DMS153 treated with DMSO at 0.1 percent for 48 hours (cell line): Measurements from ENCODE around the gene PLET1.

ENCODE experiments used
- DNase-seq: peaks from one replicate; lab custom pipeline; 2025; ENCODE audit not compliant: unreplicated experiment; lab: John Stamatoyannopoulos, UW

Gene PLET1

DNA sequence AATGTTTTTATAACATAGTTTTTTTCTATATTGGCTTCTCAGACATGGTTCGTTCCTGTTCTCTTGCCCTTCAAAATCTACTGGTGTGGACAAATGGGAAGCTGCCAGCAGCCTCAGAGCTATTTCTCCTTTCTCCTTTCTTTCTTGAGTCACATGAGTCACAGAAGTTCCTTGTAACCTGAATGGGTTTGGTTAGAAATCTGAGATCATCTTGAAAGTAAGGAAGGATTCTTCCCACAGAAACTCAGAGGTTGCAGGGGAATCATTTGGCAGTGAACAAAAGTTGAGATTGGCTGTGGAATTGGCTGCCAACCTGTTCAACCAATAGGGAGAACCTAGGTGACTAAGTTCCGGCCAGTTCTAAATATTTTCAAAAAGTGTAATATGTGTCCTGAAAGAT lies 12.5 kb downstream of the PLET1 start:
- no peak for DNase-seq

DNA sequence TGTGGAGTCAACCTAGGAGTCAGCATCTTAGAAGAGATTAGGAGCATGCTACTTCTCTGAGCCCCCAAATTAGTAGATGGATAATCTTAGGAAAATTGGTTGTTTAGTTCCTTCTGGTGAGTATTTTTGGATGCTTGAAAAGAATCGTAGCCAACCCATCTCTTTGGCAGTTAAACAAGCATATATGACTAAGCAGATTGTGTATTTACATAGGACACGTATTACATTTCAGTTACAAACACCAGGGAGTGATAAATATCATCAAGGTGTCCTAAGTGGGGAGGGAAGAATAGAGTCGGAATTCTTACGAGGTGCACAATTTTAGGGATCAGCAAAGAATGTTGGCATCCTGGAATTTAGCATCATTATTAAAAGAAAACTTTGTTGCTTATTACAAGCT lies 13.5 kb downstream of the PLET1 start:
- DNase-seq: no peak

DNA sequence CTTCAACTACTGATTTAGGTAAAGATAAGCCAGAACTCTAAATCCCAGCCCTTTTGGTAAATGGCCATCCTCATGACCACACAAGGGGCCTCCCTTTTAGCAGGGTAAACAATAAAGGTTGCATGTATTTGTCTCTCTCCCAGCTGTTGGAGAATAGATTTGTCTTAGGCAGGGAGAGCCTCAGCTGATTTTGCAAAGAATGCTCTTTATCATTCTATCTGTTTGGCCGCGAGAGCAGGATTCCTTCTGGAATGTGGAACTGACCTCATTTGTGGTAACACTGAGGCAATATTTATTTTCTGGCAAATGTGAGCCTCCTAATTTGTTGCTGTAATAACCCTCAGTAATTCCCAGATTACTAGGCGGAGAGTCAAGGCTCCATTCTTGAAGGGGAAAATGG lies 19.2 kb downstream of the PLET1 start:
- DNase-seq: no peak

DNA sequence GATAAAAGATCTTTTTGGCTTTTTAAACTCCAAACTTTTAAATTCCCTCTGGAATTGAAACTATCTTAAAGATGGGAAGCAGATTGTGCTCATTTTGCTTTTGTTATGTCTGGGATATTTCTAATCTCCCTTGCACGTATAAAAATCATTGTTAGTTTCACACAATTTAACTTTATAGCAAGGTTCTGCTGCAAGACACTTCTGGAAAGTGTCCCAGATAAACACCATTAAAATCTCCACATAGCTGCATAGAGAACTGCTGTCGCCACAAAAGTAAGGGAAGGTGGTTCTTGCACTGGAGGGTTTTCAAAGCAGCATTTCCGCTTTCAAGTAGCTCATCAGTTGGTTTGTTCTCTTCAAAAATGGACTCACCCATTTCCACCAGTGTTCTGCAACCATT lies 22.6 kb downstream of the PLET1 start:
- no peak for DNase-seq

DNA sequence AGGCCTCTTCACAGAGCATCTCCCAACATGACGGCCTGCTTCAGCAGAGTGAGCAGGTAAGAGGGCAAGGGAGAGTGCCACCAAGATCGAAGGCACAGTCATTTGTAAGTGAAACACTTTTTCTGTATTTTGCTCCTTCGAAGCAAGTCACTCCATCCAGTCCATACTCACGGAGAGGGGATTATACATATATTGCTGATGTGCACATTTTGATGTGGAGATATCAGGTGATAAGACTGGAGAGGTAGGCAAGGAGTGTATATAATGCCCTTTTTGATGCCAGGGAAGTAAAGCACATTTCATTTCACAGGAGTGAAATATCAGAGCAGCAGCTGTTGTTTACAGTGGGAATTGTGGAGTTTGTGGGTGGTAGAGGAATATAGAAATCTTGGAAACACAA lies 23.2 kb downstream of the PLET1 start:
- no peak for DNase-seq

DNA sequence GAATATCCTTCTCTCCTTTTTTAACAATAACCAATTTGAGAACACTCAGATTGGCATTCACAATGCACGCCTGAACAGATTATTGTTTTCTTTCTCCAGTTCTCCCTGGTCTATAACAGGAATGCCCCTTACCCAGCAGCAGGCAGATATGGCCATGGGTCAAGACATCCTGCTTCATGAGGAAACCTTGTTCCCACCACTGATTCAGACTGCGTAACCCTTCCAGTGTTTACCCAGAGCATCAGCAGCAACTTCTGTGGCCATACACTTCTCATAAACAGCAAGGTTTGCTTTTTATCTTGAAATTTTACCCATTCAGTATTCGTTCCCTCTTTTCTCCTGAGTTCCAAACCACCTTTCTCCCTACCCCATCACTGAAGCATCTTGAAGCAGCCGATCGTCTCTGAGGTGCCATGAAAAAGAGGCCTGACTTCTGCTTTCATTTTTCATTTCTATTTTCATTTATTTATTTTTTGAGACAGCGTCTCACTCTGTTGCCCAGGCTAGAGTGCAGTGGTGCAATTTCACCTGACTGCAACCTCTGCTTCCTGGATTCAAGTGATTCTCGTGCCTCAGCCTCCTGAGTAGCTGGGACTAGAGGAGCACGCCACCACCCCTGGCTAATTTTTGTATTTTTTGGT lies 24.8 kb downstream of the PLET1 start:
- no peak for DNase-seq

DNA sequence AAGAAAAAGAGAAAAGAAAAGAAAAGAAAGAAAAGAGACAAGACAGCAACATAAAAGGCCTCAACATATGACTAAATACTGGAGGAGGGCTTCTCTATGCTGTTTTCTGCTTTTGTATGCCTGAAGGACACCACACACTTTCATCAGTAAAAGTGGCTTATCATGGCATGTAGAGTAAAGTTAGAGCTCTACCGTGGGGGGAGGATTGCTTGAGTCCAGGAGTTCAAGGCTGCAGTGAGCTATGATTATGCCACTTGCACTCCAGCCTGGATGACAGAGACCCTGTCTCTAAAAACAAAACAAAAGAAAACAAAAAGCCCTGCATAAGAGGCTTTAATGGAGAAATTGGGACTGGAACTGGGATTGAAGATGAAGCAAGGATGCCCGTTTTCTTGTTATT lies 28.7 kb downstream of the PLET1 start:
- no peak for DNase-seq

DNA sequence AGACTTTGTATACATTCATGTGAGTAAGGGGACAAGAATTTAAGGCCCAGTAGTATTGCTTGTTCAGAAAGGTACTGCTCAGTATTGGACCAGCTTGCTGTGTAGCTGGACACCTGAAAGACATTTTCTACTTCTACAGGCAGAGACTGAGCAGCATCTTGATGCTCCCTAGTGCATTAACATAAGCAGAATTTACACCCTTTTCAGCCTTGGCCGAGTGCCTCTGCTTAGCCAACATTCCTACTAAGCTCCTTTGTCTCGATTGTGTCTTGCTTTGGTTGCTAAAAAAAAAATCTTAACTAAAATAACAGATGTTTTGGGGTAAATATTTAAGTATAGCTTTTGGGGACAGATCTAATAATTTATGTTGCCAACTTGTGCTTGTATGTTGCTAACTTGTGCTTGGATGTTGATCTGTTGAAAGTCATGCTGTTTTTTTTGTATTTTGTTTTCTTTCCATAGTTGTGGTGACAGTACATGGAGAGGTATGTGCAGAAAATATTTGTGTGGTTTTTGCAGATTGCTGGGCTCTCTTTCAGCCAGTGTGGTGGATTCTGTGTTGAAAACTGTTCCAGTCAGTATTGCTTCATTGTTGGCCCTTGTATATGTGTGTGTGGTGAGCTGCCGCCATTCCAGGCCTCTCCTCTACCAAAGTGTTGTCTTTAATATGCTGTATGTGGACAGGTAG lies 30.8 kb downstream of the PLET1 start:
- no peak for DNase-seq

DNA sequence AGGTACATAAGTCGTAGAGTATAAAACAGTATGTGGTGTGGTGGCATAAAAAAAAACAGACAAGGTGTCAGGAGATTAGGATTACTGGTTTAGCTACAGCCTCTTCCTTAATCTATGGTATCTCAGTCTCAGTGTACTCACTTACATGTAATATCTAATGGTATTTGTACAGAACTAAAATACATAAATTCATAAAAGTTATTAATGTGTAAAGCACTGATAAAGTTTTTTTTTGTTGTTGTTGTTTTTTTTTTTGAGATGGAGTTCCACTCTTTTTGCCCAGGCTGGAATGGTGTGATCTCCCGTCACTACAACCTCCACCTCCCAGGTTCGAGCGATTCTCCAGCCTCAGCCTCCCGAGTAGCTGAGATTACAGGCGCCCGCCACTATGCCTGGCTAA lies 31.5 kb downstream of the PLET1 start:
- no peak for DNase-seq

DNA sequence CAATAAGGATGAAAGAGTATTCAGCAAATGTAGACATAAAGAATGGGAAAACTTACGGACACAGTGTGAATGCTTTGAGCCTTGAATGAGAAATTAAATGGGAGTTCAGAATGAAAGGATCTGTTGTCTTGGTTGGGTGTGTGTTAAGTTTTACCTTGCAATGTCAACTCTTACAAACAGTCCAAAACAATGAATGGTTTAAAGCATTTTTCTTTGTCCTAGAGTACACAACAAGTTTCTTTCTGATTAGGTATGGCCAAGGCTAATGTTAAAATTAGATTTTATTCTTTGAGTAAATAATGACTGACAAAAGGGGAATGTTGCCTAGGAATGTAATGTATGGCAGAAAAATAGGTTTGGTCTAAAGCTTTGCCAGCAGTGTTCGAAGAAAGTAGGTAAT lies 32.0 kb downstream of the PLET1 start:
- DNase-seq: no peak

DNA sequence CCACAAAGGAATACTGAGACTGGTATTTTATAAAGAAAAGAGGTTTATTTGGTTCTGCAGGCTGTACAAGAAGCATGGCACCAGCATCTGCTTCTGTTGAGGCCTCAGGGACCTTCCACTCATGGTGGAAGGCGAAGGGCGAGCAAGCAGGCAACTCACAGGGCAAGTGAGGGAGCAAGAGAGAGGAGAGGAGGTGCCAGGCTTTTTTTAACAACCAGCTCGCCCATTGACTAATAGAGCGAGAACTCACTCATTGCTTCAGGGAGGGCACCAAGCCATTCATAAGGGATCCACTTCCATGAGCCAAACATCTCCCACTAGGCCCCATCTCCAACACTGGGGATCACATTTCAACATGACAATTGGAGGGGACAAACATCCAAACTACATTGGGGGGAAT lies 33.2 kb downstream of the PLET1 start:
- DNase-seq: no peak

DNA sequence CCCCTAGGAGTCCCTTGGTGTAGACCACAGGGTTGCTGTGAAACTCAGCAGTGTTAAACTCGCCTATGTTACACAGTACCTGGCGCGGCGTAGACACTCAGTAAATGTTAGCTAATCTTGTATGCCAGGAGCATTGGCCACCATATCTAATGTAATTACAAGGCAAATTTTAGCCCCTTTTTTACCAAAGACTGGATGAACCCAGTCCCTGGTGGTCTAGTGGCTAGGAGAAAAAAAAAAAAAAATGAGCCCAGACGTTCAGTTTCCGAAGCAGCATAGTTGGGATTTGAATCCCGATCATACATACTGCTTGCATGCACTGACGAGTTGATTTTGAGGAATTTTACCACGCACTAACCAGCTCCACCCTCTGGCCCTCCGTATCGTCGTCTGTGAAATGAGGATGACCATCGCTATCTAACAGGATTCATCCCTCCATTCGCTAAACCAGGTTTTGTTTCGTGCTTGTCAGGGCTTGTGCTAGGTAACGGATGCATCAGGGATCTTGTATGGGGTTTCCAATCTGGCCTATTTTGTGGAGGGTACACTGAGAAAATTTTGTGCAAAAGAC lies 33.7 kb downstream of the PLET1 start:
- DNase-seq: no peak

DNA sequence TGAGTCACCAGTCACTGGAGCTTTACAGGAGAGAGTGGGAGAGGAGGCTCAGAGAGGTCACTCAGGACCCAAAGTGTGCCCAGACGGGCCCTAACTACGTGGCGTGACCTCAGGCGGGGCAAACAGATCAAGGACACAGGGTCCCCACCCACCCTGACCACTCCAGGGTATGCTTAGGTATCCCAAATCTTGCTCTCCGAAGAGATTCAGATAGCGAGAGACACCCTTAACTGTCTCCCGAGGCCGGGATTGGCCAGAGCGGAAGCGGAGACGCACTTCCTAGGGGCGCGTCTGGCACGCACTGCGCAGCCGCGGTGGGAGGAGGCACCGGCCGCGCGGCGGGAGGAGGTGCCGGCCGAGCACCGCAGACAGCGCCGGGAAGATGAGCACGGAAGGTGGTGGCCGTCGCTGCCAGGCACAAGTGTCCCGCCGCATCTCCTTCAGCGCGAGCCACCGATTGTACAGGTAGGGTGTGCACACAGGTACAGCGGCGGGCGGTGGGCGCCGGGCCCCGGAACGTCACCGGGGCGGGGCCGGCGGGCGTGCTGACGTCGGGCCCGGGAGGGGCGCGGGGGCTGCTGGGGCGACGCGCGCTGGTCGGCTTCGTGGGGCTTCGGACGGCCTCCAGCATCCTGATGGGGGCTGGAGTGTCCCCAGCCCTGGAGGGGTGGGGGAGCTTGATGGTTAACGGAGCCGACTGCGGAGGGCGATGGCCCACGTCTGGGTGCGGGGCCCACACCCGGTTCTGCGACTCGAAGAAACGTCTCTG lies 34.4 kb downstream of the PLET1 start, which contains the start of gene PTS:
PTS (plus strand) TSS at position 367 of the 769 bp plus-strand sequence; CDS start at position 383, 16 bp downstream.
- peak; percentile 47 for DNase-seq

DNA sequence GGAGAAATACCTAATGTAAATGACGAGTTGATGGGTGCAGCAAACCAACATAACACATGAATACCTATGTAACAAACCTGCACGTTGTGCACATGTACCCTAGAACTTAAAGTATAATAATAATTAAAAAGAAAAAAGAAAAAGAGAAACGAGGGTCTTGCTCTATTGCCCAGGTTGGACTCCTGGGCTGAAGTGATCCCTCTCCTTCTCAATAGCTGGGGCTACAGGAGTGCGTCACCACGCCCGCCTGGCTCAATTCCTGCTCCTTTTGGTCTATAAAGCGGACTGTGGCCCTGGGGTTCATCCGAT lies 35.0 kb downstream of the PLET1 start:
- no peak for DNase-seq

DNA sequence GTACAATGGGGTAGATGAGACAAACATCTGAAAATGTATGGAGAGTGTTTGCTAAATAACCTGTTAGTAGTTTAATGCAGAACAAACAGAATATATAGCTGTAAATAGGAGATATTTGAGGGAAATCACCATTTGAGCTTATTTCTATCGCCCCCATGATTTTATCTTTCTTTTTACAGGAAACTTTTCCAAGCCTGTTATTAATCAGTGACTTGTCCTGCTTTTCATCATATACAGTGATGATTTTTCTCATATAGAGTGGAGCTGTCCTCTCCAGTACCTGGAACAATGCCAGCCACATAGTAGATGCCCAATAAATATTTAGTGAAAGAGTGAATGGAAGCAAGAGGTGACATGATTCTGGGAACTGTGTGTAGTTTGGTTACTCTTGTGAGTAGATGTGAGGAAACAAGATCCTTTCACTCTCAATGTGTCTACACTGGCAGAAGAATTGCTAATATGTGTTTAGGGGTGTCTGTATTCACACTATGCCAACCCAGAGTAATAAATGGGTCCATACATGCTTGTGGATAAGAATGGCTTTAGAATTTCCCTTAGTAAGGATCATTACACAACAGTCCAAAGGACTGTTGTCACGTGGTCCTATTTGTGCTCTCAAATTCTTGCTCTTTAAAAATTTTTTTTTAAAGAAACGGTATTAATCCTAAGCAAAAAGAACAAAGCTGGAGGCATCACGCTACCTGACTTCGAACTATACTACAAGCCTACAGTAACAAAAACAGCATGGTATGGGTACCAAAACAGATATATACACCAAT lies 36.7 kb downstream of the PLET1 start:
- DNase-seq: no peak

DNA sequence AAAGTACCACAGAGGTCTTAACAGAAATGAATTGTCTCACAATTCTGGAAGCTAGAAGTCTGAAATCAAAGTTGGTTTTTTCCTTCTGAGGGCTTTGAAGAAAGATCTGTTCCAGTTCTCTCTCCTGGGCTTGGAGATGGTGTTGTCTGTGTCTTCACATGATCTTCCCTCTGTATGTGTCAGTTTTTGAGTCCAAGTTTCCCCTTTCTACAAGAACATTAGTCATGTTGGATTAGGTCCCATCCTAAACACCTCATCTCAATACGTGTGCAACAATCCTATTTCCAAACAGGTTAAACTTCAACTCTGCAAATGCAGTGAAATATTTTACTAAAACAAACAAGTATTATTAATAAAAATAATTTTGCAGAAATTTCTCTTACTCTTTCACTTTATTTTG lies 37.5 kb downstream of the PLET1 start:
- DNase-seq: no peak

DNA sequence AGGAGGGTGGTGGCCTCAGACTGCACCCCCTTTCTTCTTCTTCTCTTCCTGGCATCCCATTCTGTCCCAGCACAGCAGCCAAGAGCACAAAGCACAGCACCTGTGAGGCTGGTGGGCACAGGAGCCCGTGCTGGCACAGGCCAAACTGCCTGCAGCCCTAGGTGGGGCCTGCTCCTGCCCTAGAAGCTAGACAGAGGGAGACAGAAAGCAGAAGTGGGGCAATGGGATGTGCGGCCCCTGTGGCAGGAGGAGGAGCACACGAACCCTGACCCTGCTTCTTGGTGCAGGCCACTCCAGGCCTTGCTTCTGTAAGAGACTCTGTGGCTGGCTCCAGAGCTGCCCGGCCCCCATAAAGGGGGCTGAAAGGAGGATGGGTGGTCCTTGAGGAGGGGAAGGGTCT lies 38.4 kb downstream of the PLET1 start:
- no peak for DNase-seq

DNA sequence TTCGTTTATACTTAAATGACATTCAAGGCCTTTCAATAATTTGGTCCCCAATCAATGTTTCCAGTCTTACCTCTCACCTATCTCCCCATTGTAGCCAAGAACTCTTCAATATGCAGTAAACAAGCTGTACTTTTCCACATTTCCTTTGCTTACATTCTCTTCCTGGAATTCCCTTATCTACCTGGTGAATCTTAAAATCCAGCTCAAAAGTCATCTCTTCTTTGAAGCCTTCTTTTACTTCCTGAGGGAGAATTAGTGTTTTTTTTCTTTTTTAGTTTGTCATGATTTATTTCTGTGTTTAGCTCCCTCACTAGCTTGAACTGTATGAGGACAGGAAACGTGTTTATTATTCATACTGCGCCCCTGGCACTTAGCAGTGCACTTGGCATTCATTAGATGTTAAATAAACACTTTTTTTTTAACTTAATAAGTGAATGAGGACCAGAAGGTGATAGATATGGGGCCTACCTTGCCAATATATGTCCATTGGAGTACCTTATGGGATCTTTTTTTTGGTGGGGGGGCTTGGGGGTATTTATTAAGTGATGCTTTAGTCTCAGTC lies 39.3 kb downstream of the PLET1 start:
- DNase-seq: no peak

DNA sequence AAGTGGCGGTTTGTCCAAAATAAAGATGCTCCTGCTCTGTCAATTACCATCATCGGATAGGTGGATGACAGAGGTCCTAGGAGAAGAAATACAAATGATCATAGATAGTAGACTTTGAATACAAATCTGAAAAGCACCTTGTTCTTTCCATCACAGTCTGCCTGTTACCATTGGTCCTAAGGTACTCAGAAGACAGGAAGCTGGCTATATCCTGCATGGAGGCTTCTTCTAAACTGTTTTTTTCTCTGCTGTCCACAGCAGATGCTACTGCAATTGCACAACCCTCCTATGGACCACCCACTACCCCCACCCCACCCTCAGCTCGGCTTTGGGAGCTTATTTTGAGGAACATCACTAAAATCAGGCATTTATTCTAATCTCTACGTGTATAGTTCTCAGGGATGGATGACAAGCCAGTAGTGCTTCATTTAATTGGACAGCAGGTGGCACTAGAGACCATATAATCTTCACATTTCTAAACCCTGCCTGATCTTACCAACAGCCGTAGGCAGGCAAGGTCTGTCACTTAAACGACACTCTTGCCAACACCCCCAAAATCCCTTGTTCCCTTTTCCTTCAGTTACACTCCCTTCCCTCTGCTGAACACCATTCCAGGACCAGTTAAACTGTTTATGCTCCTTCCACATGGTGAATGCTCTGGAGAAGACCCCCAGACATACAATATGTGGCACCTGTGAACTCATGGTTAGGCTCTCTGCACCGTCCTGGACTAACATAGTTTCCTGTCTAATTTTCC lies 41.0 kb downstream of the PLET1 start:
- DNase-seq: peak; percentile 61

DNA sequence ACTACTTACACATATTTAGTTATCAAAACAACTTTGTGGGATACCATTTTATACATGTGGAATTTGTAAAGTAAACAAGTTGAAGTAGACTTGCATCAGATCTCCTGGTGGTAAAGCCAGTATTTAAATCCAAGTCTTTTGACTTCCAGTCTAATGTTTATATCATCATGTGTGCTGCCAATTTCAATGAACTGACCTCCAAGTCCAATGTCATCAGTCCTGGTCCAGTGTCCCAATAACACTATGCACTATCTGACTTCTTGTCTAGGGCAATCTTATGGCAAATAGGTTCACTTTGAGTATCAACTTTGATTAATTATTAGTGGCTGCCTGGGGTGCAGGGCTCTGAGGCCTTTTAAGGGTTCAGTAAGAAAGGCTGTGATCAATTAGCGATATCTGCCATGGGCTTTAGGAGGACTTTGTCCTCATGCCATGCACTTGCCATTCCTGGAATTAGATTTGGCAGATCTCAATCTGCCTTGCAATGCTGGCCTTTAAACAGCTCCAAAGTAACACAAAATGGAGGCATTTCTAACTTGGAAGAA lies 44.0 kb downstream of the PLET1 start:
- DNase-seq: no peak
